Activated gamma-delta T cell (primary cell): ENCODE data around the gene RASGEF1B.
A peak's percentile ranks its signal among the peaks of the same experiment; 100 is the strongest.

Experiments used
- DNase-seq: peaks from one replicate; lab custom pipeline; 2025; lab: John Stamatoyannopoulos, UW
- total RNA-seq, 2 donors: gene quantifications; one replicate each; lab custom pipeline; 2026; lab: John Stamatoyannopoulos, UW

RASGEF1B gene
- total RNA-seq, result 21.1 to 26.8 reads per million in 2 donors

- DNase-seq, result peak; percentile 95
These were observed at the start of gene RASGEF1B for GRCh38 chr4:81471588-81472280. RASGEF1B (minus strand) TSS chr4:81471907; CDS start chr4:81459508, 12,399 bp downstream.

DNA sequence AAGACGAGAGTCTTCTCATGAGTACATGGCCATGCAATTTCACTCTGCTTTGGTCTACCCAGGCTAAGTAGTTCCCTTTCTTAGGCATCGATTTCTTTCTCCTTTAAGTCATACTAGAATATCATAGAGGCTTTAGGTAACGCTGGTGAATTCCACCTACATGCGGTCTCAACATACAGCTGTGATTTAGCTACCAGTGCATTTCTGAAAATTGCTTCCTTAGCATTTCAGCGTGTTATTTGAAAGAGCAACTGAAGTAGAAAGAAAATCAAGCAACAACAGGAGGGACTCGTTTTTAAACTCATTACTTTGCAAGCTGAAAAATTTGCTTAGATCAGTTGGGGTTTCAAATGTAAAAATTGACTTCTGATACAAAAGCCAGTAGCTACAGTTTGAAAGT lies 48.1 kb upstream of the RASGEF1B start:
- no peak for DNase-seq

DNA sequence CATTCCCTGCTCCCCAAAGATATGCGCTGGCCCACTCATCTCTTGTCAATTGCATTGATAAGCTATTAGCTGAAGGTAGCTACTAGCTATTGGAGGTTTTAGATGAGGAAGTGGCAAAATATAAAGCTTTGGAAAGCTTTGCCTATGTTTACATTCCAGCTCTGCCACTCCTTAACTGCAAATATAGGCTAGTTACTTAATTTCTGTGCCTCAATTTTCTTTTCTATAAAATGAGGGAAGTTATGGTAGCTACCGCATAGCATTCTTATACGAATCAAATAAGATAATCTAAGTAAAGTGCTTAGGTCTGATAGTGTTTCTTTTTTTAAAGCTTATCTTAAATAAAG lies 47.7 kb upstream of the RASGEF1B start:
- no peak for DNase-seq

- no peak for DNase-seq
These were observed 47.2 kb upstream of the RASGEF1B start for GRCh38 chr4:81518762-81519426.

- DNase-seq, result no peak
These were observed 44.5 kb upstream of the RASGEF1B start for GRCh38 chr4:81516241-81516640.

DNA sequence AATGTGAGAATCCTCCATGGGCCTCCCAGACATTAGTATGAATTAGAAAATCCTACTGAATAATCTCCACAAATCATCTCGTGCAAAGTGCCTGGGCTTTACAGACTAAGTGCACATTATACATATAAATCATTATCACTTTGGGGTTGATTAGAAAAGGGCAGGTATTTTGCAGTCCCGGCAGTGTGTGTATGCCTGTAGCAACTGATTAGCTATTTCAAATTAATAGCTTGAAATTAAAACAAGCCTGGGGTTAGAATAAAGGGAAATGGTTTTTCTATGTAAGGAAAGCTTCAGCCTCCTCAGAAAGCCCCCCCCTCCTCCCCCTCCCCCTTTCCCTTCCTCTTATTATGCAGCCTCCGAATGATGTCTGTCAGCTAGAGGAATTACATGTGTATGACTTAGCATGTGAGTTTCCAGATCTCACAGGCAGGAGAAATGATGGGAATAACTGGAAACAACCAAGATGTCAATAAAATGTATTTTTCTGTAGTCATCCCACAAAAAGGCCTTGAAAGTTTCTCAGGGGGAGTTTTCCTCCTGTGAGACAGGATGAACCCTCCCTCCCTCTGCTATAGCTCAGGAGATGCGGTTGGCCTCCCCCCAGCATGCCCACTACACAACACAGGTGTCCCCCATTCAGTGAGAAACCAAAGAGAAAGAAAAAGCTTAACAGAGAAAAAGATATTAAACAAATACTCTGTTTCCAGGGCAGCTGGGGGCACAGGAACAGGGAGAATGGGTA lies 41.2 kb upstream of the RASGEF1B start:
- no peak for DNase-seq

GRCh38 chr4:81512001-81512756 lies 40.5 kb upstream of the RASGEF1B start:
- no peak for DNase-seq

DNA sequence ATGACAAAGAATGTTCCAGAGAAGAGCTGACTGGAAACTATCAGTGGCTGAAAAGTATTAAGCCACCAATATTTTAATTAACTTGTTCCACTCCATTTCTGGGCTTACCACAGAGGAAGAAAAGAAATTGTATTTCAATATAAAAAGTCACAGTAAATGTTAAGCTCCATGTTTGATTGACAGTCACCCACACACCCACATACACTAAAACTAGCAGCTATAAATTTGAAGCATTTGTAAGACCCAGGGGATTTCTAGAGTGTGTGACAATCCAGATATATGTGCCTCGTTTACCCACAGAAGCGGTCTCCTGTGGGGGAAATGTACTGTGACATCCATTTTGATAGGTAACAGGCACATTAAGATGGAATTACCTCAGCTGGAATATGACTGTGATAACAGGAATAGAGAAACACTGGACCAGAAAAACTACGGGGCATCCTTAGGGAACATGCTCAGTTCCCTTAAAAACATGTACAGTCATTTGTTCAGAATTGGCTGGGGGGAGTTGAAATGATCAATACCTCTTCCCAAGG lies 39.0 kb upstream of the RASGEF1B start:
- DNase-seq, result no peak

DNA sequence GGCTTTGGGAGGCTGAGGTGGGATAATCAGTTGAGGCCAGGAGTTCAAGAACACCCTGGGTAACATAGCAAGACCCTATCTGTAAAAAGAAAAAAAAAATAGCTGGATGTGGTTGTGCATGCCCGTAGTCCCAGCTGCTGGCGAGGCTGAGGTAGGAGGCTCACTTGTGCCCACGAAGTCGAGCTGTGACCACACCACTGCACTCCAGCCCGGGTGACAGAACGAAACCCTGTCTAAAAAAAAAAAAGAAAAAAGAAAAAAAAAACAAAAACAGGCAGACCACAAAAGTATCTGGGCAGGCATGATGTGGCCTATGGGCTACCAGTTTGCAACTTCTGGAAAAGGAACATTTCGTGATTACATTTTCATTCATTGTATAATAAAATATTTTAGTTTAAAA lies 38.1 kb upstream of the RASGEF1B start:
- no peak for DNase-seq

DNA sequence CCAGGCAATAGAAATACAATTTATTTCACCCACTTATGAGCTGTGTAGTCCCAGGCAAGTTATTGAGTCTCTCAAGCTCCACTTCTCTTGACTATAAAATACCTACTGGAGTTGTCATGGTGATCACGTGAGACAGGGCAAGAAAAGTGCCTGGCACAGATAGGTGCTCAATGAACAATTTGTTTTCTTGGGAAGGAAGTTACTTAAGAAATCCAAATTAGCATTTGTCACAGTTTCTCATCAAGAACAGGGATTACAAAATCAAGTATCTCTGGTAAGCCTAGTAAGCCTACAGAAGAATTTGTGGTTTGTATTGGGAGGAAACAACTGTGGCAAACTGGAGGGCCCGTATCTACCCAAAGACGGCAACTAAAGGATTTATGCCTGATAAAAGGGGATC lies 37.5 kb upstream of the RASGEF1B start:
- DNase-seq, result no peak

- DNase-seq, result no peak
These were observed 36.9 kb upstream of the RASGEF1B start for GRCh38 chr4:81508411-81509185.

DNA sequence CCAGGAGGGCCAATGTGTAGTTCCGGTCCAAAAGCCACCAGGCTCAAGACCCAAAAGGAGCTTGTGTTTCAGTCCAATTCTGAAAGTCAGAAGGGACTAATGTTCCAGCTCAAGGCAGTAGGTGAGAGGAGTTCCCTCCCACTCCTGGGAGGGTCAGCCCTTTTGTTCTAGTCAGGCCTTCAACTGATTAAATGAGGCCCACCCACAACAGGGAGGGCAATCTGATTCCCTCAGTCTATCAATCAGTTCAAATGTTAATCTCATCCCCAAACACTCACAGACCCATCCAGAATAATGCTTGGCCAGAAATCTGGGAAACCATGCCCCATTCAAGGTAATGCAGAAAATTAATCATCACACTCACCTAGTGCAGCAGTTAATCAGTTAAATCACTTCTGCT lies 35.8 kb upstream of the RASGEF1B start:
- DNase-seq, result no peak

GRCh38 chr4:81506731-81507130 lies 35.0 kb upstream of the RASGEF1B start:
- no peak for DNase-seq

GRCh38 chr4:81505726-81506125 lies 34.0 kb upstream of the RASGEF1B start:
- DNase-seq, result no peak

DNA sequence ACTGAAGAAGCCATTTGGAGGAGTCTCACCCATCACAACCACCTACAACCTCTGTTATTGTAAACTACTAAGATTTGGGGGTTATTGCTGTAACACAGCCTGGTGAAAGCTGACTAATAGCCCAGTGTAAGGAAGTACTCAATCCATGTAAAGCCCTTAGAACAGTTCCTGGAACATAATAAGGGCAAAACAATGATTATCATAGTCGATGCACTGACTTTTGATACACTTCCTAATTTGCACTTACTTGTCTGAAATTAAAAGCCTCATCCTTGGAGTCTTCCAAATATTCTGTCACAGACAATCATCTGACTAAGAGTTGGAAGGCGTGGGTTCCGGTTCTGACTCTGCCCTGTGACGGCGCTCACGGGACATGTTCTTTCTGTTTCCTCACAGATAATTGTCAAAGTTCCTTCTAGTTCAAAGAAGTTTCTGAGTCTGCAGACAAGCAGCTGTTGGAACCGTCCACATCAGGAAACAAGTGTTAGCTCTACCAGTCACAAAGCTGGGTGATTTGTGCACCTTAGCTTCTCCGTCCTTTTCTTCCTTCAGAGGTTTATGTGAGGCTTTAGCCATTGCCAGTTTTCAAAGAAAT lies 33.4 kb upstream of the RASGEF1B start:
- DNase-seq, result peak; percentile 8

DNA sequence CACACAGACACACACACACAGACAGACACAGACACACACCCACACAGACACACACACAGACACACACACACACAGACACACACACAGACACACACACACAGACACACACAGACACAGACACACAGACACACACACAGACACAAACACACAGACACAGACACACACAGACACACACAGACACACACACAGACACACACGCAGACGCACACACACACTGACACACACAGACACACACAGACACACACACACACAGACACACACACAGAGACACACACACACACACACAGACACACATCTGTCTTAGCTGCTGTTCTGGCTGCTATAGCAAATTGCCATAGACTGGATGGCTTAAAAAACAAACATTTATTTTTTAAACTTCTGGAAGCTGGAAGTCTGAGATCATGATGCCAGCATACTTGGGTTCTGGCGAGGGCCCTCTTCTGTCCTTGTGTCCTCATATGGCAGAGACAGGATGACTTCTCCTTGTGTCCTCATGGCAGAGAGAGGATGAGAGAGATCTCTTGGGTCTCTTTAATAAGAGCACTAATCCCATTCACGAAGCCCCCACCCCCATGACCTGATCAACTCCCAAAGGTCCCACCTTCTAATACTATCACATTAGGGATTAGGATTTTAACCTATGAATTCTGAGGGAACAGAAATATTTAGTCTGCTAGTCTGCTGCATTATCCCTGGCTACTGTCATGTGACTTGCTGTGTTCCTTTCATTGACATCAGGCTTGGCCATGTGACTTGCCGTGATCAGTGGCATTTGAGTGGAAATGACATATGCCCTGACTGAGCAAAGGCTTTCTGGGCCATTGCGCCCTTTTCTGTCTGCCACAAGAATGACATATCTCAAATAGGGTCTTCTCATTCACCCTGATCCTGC lies 32.7 kb upstream of the RASGEF1B start:
- no peak for DNase-seq

DNA sequence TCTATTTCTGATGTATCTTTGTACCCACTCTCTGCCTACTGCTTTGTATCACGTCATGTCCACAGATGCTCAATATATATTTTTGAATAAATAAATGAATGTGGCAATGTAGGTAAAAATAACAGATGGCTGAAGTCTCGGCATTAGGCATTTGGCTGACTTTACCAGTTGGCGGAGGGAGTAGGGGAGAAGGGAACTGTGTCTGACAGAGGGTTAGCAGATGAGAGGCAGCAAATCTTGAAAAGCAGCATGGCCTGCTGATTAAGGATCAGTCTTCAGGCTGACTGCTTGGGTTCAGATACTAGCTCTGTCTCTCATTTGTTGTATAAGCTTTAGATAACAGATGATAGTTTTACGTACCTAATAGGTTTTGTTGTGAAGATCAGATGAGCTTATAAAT lies 31.9 kb upstream of the RASGEF1B start:
- DNase-seq, result no peak

DNA sequence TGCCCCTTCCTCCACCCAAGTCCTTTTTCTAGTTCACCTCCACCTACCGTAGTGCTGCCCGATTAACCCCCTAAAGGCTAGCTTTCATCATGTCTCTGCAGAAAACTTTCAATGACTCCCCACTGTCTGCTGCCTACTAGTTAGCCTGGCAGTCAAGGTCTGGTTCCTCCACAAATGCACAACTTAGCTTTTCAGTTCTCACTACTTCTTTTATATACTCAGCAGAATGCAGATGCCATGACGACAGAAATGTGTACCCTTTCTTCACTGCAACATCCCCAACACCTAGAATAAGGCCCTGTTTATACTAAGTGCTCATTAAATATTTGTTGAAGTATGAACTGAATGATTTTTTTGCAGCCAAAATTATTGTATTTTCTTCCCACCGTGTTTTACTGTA lies 30.9 kb upstream of the RASGEF1B start:
- no peak for DNase-seq

DNA sequence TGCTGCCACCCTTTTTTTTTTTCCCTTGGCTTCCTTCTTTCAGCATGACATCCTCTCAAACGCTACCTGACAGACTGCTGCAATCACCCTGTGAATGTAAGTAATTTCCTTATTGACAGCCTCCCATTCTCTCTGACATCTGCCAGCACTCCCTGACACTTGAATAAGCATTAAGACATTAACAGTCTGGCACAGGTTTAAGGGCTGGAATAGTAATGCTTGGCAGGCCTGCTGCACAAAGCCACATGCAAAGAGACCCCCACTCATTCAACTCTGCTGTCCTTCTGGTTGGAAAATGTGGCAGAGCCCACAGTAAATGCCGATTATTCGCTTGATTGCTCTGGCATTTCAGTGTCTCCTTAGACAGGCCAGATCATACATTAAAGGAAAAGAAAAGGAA lies 28.1 kb upstream of the RASGEF1B start:
- no peak for DNase-seq
